ENCODE data around the gene MRPL49. TPM values are rescaled to one million over a fixed set of nuclear protein-coding genes. Genes with fewer than 3 reads are reported as not detected.

The MRPL49 gene
- polyA plus RNA-seq (ENCODE audit: insufficient read length in 4 of 4) = 10 to 100 TPM; 56.2 to 65.2 (median 62.2) TPM

DNA sequence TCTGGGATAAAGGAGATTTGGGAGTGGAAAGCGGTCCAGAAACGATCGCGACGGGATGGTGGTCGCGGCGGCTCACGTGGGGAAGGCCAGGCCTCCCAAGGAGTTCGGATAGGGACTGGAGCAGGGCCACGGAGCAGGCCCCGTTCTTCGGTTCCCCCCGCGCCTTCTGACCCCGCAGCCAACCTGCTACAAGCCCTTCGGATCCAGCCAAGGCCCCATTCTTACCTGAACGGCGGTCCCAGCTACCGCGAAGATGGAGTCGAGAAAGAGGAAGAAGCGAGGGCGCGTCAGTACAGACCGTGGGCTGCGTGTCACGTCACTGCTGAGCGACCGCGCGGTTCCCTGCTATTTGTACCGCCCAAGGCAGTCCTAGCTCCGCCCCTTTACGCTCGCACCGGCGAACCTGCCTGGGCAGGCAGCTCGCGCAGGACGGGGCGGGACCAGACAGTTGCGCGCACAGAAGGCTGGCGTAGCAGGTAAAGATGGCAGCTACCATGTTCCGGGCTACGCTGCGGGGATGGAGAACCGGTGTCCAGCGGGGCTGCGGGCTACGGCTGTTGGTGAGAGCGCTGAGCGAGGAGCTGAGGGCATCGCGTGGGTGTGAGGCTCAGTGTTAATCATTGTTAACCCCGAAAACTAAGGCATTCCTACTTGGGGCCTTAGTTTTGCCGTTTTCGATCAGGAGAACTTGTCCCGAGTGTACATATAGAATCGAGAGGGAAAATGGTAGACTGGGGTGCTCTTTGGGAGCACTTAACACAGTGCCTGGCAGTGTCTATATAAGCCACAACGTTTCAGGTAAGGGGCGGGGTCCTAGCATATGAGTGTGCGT, at the start of gene MRPL49, which contains the start of gene FAU:
Gene MRPL49, plus strand, starts transcription at position 457 of the 832 bp plus-strand sequence. Its CDS starts 26 bp downstream, at position 483.
Gene FAU, minus strand, starts transcription at position 270 of the 832 bp plus-strand sequence. CDS start 321 bp downstream, outside the sequence.
- peak in 3 of 4 donors; percentile 92 to 96 (median 93) for DNase-seq (ENCODE audit: low read depth in 4 of 4, low spot score in 2 of 4)

DNA sequence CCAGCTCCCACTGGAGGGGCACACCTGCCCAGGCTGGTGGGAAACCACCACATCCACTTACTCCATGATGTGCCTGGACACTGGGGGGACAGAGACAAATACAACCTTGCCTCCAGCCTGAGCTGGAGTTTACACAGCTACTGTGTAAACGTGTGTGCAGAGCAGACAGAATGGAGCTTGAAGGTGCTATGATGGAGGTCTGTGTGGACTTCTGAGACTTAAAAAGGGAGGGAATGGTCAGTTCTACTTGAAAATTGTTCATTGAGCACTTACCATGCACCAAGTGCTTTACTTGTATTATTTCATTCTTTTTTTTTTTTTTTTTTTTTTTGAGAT, 49.5 kb upstream of the MRPL49 start:
- no peak for DNase-seq (ENCODE audit: low read depth in 4 of 4, low spot score in 2 of 4)

DNA sequence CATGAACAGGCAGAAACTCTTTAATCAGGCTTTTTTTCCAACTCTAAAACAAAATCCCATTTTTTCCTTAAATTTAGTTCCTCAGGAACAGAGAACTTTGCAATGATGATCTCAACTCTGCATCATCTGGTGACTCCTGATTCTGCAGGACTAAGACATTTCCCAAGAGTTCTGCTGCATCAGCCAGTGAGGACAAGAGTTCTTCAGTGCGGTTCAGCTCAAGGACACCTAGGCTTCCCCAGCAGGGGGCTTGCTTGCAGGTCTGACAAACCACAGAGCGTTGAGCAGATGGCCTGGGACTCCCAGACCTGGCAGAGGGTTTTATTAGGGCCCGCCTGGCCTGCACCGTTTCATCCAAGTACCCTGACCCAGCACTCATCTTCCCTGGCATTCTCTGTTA, 44.7 kb upstream of the MRPL49 start:
- DNase-seq (ENCODE audit: low read depth in 4 of 4, low spot score in 2 of 4) = no peak

DNA sequence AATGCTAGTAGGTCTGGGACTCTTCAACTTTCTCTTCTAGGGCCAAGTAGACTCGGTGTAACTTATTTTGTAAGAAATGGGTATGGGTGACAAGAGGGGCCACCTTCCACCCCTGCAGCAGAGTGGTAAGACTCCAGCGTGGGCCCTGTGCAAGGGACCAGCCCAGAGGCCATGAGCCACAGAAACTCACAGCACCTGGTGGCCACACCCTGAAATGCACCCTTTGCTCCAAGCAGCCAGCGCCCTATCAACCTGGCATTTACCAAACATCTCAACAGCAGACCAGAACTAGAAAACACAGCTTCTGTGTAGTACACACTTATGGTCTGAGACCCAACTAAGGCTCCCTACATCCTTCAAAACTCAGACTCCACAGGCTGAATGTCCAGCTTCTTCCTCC, 44.0 kb upstream of the MRPL49 start:
- no peak for DNase-seq (ENCODE audit: low read depth in 4 of 4, low spot score in 2 of 4)

DNA sequence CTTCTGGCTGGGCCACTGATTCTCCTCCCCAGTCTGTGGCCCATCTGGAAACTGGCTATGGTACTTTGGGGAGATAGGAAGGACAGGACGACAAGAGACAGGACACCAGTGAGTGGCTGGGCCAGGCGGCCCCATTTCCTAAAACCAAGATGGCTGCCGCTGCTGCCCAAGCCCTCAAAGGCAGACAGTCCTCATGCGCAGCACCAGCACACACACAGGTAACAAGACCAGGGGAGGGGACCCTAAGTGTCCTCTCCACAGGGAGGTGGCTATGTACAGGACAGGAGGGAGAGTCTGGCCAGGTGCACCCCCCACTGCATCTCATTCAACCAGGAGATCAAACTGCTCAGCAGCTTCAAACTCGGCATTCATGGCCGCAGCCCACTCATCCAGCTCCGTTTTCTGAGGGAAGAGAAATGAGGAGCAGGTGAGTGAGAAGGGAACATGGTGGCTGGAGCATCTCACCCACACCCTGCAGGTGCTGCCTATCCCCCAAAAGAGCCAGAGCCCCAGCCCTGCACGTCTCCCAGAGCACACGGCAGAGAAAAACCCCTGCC, 43.3 kb upstream of the MRPL49 start:
- DNase-seq (ENCODE audit: low read depth in 4 of 4, low spot score in 2 of 4) = no peak

DNA sequence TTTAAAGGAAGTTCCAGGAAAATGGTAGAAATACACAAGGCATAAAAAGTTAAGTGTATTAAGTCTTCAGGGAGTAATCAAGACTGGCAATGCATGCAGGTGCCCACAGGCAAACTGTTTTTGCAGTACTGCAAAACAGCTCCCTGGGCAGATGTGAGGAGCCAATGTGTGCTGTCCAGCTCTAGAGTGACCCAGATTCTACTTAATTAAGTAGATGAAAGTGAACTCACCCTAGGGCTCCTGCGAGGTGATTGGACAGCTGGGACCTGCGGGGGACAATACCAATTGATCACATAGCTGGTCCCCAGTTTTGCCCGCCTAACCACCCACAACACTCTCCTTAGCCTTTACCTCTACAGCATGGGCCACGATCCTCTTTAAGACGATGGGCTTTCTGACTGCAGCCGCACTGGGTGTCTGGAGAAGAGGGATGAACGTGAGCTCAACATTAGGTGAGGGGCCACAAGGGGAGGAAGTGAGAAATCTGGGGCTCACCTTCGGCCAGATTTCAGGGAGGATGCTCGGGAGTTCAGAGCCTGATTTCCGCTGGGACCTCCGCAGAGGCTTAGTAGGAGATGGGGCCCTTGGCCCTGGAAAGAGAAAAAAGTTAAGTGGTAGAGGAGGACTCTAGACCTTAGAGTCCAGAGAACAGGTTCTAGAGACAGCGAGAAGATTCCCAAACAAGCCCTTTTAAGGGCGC, 38.8 kb upstream of the MRPL49 start:
- DNase-seq (ENCODE audit: low read depth in 4 of 4, low spot score in 2 of 4) = no peak

DNA sequence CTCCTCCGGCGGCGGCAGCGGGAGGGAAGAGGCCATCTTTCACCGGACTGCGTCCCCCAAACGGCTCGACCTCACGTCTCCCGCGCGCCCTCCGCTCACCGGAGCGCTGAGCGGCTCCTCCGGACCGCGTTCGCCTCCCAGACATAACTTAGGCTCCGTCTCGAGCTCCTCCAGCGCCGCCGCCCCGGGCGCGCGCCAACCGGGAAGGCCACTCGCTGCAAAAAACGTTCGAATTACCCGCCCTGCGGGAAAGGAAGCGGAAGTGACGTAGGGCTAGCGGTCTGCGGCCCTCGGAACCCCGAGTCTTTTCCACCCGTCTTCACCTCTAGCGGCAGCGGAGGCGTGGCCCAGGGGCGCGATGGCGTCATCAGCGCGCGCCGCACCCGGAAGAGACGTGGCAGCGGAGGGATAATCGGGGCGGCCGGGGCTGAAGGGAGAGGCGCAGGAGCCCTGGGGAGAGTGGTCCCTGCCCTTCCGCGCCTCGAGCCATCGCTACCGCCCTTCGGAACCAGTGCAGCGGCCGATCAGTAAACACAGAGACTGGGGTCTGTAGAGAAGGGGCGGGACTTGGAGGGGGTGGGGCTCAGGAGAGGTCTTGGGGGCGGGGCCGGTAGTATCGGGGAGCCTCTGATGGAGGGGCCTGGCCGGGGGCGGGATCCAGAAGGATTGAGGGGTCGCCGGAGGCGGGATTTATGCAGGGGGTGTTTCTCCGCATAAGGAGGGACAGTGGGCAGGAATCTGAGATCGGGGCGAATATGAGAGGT, 38.1 kb upstream of the MRPL49 start, which contains the start of the genes CDCA5 and ZFPL1:
Gene CDCA5, minus strand, starts transcription at position 207 of the 764 bp plus-strand sequence. Its CDS starts 62 bp downstream, at position 145.
Gene ZFPL1, plus strand, starts transcription at position 389 of the 764 bp plus-strand sequence. CDS start 477 bp downstream, outside the sequence.
- DNase-seq (ENCODE audit: low read depth in 4 of 4, low spot score in 2 of 4) = peak; percentile 79 to 90 (median 90)

DNA sequence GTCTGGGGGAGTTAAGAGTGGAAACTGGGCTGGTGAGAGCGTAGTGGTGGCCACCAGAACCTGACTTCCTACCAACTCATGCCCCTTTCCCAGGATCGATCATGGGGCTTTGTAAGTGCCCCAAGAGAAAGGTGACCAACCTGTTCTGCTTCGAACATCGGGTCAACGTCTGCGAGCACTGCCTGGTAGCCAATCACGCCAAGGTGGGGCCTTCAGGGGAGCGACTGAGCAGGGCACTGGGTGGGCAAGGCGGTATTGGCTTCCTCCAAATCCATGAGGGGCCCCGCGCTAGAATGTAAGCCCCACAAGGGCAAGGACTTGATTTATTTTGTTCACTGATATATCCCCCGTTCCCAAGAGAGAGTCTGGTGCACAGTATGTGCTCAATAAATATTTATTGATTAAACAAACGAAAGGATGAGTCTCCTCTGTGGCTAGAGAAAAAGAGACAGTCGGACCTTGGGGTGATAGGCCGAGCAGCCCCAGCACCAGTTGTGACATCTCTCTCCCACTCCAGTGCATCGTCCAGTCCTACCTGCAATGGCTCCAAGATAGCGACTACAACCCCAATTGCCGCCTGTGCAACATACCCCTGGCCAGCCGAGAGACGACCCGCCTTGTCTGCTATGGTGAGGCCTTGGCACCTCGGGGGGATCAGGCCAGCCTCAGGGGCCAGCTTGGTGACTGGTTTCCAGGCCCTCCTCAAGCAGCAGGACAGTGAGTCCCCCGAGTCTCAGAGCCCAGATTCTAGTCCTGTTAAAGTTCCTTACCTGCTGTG, 37.3 kb upstream of the MRPL49 start:
- no peak for DNase-seq (ENCODE audit: low read depth in 4 of 4, low spot score in 2 of 4)

DNA sequence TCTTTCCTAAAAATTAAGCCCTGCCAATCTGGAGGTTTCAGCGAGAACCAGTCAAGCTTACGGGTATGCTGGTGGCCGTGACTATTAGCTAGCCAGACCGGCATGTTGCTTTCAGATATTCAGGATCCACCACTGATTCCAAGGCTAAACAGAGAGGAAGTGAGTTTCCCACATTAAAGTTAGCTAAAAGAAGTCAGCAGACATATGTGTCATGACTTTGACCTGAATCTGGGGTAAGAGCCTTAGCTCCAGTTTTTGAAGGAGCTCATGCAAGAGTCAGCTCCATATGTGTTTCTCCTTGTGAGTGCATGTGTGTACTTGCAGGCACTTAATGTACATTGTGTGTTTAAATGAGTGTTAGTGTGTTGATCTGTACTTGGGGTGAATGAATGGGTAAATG, 36.7 kb upstream of the MRPL49 start:
- no peak for DNase-seq (ENCODE audit: low read depth in 4 of 4, low spot score in 2 of 4)

DNA sequence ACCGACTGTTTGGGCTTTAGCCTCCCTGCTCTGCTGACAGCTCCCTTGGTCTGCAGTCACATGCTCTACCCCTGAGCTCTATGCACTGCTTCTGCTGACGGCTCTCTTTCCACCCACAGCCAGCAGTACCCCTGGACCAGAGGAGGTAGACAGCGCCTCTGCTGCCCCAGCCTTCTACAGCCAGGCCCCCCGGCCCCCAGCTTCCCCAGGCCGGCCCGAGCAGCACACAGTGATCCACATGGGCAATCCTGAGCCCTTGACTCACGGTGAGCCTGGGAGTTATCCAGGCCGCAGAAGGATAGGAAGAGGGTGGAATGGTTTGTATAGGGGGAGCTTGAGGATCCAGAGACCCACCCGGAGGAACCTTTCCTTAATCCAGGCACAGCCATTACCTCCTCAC, 35.3 kb upstream of the MRPL49 start:
- DNase-seq (ENCODE audit: low read depth in 4 of 4, low spot score in 2 of 4) = no peak

DNA sequence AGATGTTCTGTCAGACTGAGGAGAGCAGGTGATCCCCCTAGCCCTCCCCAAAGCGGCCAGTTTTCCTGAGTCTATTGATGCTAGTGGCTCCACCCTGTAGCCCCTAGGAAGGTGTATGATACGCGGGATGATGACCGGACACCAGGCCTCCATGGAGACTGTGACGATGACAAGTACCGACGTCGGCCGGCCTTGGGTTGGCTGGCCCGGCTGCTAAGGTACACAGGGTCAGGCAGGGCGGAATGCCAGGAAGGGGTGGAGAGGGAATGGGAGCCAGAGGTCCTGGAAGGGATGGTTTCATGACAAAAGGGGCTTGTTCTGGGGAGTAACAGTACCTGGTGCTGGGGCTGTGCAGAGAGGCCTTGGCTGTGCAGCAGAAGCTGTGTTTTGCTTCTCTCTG, 34.9 kb upstream of the MRPL49 start:
- DNase-seq (ENCODE audit: low read depth in 4 of 4, low spot score in 2 of 4) = no peak

DNA sequence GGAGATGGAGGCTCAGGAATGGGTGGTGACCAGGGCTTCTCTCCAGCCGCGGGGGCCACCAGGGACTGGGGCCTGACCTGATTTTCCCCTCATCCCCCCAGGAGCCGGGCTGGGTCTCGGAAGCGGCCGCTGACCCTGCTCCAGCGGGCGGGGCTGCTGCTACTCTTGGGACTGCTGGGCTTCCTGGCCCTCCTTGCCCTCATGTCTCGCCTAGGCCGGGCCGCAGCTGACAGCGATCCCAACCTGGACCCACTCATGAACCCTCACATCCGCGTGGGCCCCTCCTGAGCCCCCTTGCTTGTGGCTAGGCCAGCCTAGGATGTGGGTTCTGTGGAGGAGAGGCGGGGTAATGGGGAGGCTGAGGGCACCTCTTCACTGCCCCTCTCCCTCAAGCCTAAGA, 34.3 kb upstream of the MRPL49 start:
- DNase-seq (ENCODE audit: low read depth in 4 of 4, low spot score in 2 of 4) = no peak

DNA sequence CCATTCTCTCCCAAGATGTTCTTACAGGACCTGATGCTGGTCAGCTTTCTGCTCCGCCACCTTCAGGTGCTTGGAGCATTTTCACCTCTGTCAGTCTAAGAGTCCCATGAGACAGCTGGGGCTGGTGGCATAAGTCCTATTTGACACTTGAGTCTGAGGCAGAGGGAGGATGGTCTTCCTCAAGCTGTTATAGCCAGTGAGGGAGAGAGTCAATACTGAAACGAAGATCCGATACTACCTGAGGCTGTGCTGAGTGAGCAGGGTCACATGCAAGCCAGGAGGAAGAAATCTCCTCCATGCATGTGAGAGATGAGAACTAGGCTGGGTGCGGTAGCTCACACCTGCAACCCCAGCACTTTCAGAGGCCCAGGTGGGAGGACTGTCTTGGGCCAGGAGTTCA, 32.5 kb upstream of the MRPL49 start:
- no peak for DNase-seq (ENCODE audit: low read depth in 4 of 4, low spot score in 2 of 4)

DNA sequence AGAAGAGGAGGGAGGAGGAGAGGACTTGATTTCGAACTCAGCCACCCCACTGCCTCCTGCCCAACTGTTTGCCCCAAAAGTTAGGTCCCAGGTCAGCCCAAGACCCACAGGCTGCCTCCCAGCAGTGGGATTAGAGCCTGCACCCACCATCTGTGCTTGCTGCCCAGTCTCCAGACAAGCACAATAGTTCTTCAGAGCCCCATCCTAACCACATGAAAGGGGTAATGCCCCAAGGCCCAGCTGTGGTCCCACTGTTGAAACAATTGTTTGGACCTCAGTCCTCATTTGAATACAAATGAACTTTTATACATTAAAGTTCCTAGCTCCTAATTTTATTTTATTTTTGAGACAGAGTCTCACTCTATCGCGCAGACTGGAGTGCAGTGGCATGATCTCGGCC, 31.5 kb upstream of the MRPL49 start:
- DNase-seq (ENCODE audit: low read depth in 4 of 4, low spot score in 2 of 4) = no peak

DNA sequence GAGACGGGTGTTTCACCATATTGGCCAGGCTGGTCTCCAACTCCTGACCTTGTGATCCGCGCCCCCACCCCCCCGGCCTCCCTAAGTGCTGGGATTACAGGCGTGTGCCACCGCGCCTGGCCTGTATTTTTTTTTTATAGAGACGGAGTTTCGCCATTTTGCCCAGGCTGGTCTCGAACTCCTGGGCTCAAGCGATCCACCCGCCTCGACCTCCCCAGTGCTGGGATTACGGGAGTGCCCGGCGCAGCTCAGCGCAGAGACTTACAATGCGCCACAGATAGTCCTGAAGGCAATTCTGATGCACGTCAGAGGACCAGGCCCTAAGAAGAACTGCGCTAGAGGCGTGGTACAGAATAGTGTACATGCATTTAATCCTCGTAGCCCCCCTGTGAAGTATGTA, 26.7 kb upstream of the MRPL49 start:
- DNase-seq (ENCODE audit: low read depth in 4 of 4, low spot score in 2 of 4) = no peak

DNA sequence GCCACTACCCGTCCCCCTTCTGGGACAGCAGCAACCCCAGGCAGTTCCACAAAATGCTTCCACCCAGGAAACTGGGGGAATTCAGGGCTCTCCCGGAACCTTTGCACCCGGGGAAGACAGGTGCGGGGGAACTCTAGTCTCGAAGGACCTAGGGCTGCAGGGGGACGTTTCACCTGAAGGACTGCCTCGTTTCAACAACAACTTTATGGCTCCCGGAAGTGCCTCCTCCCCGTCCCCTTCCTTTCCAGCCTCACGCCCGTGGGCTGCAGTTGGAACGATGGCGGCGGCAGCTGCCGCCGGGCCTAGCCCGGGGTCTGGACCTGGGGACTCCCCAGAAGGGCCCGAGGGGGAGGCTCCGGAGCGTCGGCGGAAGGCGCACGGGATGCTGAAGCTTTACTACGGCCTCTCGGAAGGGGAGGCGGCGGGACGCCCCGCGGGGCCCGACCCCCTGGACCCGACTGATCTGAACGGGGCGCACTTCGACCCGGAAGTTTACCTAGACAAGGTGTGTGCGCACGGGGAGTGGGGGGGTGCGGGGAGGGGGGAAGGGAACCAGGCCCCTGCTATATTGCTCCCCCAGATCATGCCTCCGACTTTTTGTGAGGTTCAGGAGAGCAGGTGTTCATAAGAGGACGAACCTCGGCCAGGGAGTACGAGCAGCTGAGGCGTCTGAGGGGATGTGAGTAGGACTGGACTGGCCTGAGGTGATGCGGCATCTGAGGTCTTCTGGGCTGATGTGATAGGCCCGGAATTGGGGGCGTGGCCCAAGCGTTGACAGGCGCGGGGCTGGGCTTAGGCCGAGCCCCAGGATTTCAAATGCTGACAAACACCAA, 25.9 kb upstream of the MRPL49 start, which contains the start of gene VPS51:
Gene VPS51, plus strand, starts transcription at position 241 of the 833 bp plus-strand sequence. Its CDS starts 37 bp downstream, at position 278.
- DNase-seq (ENCODE audit: low read depth in 4 of 4, low spot score in 2 of 4) = peak in 2 of 4 donors; percentile 81 to 84

DNA sequence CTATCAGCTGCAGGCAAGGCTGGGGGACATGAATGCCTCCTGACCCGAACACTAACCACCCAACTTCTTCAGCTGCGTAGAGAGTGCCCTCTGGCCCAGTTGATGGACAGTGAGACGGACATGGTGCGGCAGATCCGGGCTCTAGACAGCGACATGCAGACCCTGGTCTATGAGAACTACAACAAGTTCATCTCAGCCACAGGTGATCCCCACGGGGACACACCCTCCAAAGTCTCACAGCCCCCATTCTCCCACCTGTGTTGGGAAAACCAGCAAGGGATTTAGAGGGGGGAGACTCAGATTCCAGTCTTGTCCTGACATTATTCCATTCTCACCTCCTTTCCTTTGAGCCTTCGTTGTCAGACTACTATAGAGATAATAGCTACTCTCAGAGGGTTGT, 25.2 kb upstream of the MRPL49 start:
- no peak for DNase-seq (ENCODE audit: low read depth in 4 of 4, low spot score in 2 of 4)

DNA sequence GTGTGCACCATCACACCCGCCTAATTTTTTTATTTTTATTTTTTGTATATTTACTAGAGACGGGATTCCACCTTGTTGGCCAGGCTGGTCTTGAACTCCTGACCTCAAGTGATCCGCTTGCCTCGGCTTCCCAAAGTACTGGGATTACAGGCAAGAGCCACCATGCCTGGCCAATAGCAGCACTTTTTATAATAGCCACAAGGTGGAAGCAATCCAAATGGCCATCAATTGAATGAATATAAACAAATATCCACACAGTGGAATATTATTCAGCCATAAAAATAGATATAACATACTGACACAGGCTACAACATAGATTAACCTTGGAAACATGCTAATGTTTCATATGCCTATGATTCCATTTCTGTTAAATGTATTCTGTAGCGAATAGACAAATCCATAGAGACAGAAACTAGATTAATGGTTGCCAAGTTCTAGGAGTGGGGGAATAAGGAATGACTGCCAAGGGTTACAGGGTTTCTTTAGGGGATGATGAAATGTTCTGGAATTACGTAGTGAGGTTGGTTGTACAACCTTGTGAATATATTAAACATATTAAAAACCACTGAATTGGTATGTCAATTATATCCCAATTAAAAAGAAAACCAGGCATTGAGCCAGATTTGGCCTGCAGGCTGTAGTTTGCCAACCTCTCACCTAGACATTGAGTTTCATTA, 21.3 kb upstream of the MRPL49 start:
- DNase-seq (ENCODE audit: low read depth in 4 of 4, low spot score in 2 of 4) = no peak

Data from left renal cortex interstitium (tissue), 4 donors.